GM19468 (cell line): Measurements from ENCODE around the gene TPD52L1.

ENCODE experiments used
- ATAC-seq: cut with Tn5 transposase; IDR thresholded peaks from one replicate; pipeline ENCODE4 v1.9.1; 2021; ENCODE audit warnings: mild to moderate bottlenecking, moderate library complexity, moderate number of reproducible peaks; ENCODE audit not compliant: unreplicated experiment; ENCODE audit errors: extremely low read depth

TPD52L1 gene

DNA sequence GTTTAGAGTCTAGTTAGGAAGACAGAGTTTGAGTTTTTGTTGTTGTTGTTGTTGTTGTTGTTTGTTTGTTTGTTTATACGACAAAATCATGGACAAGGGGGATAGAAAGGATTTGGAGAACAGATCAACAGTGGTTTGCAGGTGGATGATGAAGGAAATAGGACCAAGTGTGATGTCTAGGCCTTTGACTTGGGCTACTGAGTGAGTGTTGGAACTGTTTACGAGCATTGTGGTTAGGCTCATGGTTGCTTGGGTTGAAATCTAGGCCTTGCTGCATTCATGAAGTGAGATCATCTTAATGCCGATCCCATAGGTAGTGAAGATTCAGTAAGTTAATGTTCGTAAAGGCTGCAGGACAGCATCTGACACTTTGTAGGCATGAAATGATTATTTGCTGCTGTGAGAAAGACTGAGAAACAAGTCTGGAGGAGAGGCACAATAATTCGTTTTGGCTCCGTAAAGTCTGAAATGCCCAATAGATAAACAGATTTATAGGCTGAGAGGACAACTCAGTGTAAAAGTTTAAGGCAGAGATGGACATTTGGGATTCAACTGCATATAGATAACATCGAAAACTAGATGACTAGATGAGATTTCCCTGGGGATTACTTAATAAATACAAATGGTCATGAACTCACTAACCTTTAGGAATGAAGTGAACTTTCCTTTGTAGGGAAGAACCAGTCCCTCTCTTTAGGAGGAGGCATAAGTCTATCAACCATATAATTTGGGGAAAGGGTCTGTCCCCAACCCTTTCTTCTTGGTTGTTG lies 78.2 kb downstream of the TPD52L1 start:
- no peak for ATAC-seq

DNA sequence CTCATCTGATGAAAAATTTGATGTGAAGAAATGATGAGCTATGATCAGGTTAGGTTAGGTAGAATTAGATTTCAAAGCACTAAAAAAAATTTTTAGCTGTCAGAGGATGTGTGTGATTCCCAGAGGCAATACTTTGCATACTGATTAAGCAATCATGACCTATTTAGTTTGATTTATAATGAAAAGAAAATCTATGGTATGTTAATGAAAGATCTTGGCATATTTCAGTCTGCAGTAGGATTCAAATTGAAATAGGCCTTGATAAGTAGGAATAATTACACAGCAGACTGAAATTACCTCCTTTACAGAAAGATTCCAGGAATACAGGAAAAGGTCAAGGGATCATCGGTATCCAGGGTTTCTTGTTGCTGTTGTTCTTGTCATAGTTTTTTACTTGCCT lies 78.9 kb downstream of the TPD52L1 start:
- no peak for ATAC-seq

- ATAC-seq: no peak
These were observed 79.6 kb downstream of the TPD52L1 start for GRCh38 chr6:125233202-125233601.

- no peak for ATAC-seq
These were observed 83.2 kb downstream of the TPD52L1 start for GRCh38 chr6:125236536-125237327.

DNA sequence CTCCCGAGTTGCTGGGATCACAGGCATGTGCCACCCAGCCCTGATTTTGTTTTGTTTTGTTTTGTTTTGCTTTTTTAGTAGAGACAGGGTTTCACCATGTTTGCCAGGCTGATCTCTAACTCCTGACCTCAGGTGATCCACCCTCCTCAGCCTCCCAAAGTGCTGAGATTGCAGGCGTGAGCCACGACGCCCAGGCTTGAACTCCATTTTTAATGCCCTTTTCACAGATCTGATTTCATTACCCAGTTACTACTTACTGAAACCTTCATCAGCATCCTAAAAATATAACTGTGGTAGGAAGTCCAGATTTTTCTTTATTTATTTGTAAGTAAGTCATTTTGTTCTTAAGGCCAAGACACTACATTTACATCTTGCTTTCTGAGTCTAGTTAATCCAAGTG lies 84.2 kb downstream of the TPD52L1 start:
- no peak for ATAC-seq

DNA sequence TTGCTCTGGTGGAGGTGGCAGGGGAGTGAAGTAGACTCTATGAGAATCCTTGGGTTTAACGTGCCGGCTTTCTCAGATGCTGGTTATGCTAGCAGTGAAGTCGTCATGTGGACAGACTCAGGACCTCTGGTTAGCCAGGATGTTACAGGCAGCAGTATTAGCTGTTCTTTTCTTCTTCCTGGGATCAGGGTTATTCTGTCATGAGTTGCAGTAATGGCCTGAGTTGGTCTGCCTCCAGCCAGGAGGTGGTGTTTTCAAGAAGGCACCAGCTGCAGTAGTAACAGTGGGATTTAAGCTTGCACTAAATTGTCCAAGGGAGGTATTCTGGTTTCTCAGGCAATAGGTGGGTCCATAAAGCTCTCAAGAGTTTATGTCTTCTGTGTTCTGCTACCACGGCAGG lies 91.5 kb downstream of the TPD52L1 start:
- no peak for ATAC-seq

DNA sequence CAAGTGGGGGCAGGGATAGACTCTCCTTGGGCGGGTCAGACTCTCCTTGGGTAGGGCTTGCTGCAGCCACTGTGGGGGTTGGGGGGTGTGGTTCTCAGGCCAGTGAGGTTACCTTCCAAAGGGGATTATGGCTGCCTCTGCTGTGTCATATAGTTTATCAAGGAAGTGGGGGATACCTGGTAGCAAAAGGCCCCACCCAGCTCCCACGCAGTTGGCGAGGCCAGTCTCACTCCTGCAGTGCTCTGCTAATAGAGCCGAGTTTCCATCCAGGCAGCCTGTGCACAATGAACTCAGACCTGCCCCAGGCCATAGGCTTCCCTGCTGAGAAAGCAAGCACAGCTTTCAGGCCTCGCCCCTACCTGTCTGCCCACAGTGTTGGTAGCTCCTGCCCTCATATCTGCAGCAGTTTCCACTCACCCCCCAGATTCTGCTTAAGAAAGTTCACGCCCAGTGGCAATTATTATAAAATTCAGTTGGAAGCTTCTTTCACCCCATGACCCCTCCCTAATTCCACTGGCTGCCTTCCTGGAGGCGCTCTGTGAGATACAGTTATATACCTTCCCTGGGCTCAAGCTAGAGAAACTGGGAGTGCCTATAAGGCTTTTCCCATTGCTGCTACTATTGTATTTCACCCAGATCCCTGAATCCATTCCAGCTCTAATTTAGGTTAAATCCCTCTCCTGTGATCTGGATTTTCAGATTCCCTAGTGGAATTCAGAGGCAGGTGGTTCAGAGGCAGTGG lies 92.1 kb downstream of the TPD52L1 start:
- no peak for ATAC-seq

DNA sequence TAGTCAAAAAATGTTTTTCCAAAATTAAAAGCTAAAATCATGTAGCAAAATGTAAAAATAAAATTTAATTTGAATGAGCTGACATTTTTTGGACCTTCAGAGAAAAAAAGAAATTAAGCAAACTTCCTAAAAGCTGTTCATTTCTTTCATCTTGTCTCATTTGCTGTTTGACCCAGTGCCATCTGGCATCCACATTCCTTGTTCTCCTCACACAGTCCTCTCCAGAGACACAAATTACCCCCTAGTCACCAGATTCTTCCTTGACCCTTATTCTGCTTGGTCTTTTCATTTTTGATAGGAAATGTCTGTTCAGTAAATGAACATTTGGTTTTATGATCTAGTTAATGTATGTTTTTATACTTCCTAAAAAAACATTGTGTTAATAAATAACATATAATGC lies 93.0 kb downstream of the TPD52L1 start:
- ATAC-seq: no peak

GRCh38 chr6:125248136-125248535 lies 94.6 kb downstream of the TPD52L1 start:
- ATAC-seq: no peak

- ATAC-seq: no peak
These were observed 96.9 kb downstream of the TPD52L1 start for GRCh38 chr6:125250511-125250910.

- ATAC-seq: no peak
These were observed 98.1 kb downstream of the TPD52L1 start for GRCh38 chr6:125251516-125252220.

DNA sequence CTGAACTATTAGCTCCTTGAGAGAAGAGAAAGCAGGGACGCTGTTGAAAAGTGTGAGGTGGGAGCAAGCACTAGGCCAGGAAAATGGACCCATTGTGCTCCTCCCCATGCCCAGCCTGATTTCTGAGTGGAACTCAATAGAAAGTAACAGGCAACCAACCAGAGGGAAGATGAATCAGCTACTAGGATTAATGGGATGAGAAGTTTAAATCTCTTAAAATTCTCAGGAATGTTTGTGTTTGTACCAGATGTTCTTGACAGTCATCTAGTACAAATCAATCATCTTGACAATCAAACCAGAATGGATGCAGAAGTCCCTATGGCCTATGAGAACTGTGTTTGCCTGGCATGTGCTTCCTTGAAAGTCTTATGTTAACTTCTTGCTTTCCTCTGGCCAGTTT lies 99.3 kb downstream of the TPD52L1 start:
- no peak for ATAC-seq

GRCh38 chr6:125253881-125254280 lies 100.3 kb downstream of the TPD52L1 start:
- no peak for ATAC-seq

GRCh38 chr6:125254321-125254720 lies 100.7 kb downstream of the TPD52L1 start:
- no peak for ATAC-seq

- ATAC-seq: no peak
These were observed 101.6 kb downstream of the TPD52L1 start for GRCh38 chr6:125255201-125255600.

DNA sequence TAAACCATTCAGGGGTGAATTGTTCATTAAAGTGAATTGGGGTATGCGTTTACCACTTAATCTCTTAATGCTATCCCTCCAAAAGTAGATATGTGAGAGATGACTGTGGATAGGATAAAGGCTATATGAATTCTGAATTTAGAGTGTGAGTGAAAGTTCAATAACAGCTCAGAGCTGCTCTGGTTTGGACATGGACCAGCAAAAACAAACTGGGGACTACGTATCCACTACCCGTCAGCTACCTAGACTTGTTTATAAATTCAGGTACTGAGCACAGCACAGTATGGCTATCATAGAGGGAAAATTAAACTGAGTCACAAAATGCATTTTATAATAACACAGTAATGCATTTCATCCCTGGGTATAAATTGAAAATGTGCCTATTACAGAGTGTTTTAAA lies 103.8 kb downstream of the TPD52L1 start:
- ATAC-seq: no peak

DNA sequence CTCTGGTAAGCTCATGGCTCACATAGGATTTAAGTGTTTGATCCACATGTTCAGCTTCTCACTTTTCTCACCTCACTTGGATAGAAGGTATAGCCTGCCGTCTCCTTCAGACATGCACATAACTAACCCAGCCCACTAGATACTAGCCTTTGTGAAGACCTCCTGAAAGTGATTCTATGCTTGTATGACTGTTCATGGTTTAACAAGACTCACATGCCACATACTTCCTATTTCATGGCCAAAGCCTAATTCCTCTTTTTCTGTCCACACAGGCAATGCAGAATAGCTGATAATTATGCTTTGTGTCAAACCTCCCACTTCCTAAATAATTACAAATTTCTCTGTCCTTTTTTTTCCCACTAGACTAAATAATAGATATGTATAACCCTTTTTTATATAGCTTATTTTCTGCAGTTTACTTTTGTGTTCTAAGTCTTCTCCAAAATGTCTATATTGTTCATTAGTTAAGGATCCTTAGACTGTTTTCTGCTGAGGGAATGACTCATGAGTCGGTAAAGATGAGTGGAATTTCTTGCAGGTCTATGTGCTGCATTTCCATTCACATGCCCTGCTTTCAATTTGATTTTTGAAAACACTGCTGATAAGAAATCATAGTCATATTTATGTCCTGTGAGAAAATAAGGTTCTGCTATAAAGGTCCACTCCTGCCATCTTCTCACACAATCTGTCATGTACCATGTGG lies 105.2 kb downstream of the TPD52L1 start:
- ATAC-seq: no peak

- no peak for ATAC-seq
These were observed 105.8 kb downstream of the TPD52L1 start for GRCh38 chr6:125259354-125259736.

- ATAC-seq: no peak
These were observed 108.7 kb downstream of the TPD52L1 start for GRCh38 chr6:125262016-125263013.
